ENCODE data around the gene FASTK.

GRCh38 chr7:151035902-151036301, 44.7 kb downstream of the FASTK start:
- TF ChIP-seq POLR2AphosphoS5 (IDR thresholded peaks at IDR 0.05; ENCODE audit: insufficient read depth, low read depth, low read length) (no peak), MAX (IDR thresholded peaks at IDR 0.05; ENCODE audit: insufficient read depth, insufficient read length) (no peak), CTCF (IDR thresholded peaks at IDR 0.05; ENCODE audit: extremely low read depth in 1 of 2, insufficient read depth in 1 of 2, low read depth in 1 of 2, low read length in 2 of 2) (no peak), POLR2A (IDR thresholded peaks at IDR 0.05; ENCODE audit: low read depth, low read length) (no peak)
